CD8-positive, alpha-beta memory T cell (primary cell): ENCODE results near the gene INIP. TPM values are rescaled to one million over a fixed set of nuclear protein-coding genes. Genes with fewer than 3 reads are reported as not detected.

Experiments
- CTCF ChIA-PET: fragments of 350-600 bp; sonication (Branson Sonifier 250); formaldehyde crosslinking; loops from one replicate; lab custom pipeline; 2021; ENCODE audit warnings: antibody characterized with exemption; lab: Charles Lee
- POLR2A ChIA-PET: fragments of 350-600 bp; sonication (Branson Sonifier 250); formaldehyde crosslinking; loops from one replicate; lab custom pipeline; 2021; ENCODE audit warnings: antibody characterized with exemption; lab: Charles Lee
- DNase-seq, 5 donors: peaks; one replicate each; pipeline versions ENCODE4 v3.0.0 to v3.0.0-alpha.2; 2020 to 2022; ENCODE audit warnings: mixed read lengths in 1 of 5
- H3K27ac ChIP-seq: one replicate; pipeline ENCODE4 v1.7.0; 2013; ENCODE audit warnings: low read depth, mild to moderate bottlenecking, low read length, moderate library complexity
- H3K27me3 ChIP-seq: 2 replicates; pipeline ENCODE4 v1.7.0; 2013; ENCODE audit warnings: low read length, mild to moderate bottlenecking; ENCODE audit not compliant: insufficient read depth, poor library complexity, severe bottlenecking
- H3K36me3 ChIP-seq: 2 replicates; pipeline ENCODE4 v1.7.0; 2013; ENCODE audit warnings: mild to moderate bottlenecking, low read length, moderate library complexity; ENCODE audit not compliant: insufficient read depth
- H3K4me1 ChIP-seq: 2 replicates; pipeline ENCODE4 v1.7.0; 2013; ENCODE audit warnings: mild to moderate bottlenecking, low read length, moderate library complexity; ENCODE audit not compliant: insufficient read depth
- H3K4me3 ChIP-seq: 2 replicates; pipeline ENCODE4 v1.7.0; 2013; ENCODE audit warnings: mild to moderate bottlenecking, low read length
- H3K9me3 ChIP-seq: 2 replicates; pipeline ENCODE4 v1.7.0; 2013; ENCODE audit warnings: mild to moderate bottlenecking, low read length
- H3K27ac Mint-ChIP-seq, 8 donors: one replicate each; pipeline ENCODE4 v1.8.0; 2020 to 2021; ENCODE audit warnings: mixed read lengths in 8 of 8, mild to moderate bottlenecking in 6 of 8, inconsistent platforms in 3 of 8, moderate library complexity in 3 of 8
- H3K27me3 Mint-ChIP-seq, 2 donors: one replicate each; pipeline ENCODE4 v1.8.0; 2020 to 2021; ENCODE audit warnings: mixed read lengths in 2 of 2, mild to moderate bottlenecking in 1 of 2, moderate library complexity in 1 of 2
- H3K36me3 Mint-ChIP-seq, 3 donors: one replicate each; pipeline ENCODE4 v1.8.0; 2020 to 2021; ENCODE audit warnings: mixed read lengths in 3 of 3, inconsistent platforms in 1 of 3, mild to moderate bottlenecking in 1 of 3
- H3K4me1 Mint-ChIP-seq, 3 donors: one replicate each; pipeline ENCODE4 v1.8.0; 2020 to 2021; ENCODE audit warnings: mixed read lengths in 3 of 3, inconsistent platforms in 1 of 3, mild to moderate bottlenecking in 1 of 3
- H3K4me3 Mint-ChIP-seq, 7 donors: one replicate each; pipeline ENCODE4 v1.8.0; 2020 to 2021; ENCODE audit warnings: mixed read lengths in 7 of 7, mild to moderate bottlenecking in 6 of 7, moderate library complexity in 4 of 7, inconsistent platforms in 2 of 7
- H3K9me3 Mint-ChIP-seq, 5 donors: one replicate each; pipeline ENCODE4 v1.8.0; 2020 to 2022; ENCODE audit warnings: mixed read lengths in 5 of 5, mild to moderate bottlenecking in 3 of 5, moderate library complexity in 2 of 5, inconsistent platforms in 1 of 5
- polyA plus RNA-seq: library from polyadenylated mRNA; unstranded; fragments of 300-500 nt; fragmentation: Illumina TruSeq; gene quantifications from one replicate; pipeline ENCODE4 v1.2.3, GENCODE V29; 2021
- total RNA-seq, 2 experiments: library from RNA; stranded (reverse); gene quantifications; one replicate each; pipeline ENCODE4 v1.2.3, GENCODE V29; 2021

Gene INIP
- total and polyA plus RNA-seq, 3 experiments from 2014 or later = 40.2 to 47.9 (median 44.9) TPM

DNA sequence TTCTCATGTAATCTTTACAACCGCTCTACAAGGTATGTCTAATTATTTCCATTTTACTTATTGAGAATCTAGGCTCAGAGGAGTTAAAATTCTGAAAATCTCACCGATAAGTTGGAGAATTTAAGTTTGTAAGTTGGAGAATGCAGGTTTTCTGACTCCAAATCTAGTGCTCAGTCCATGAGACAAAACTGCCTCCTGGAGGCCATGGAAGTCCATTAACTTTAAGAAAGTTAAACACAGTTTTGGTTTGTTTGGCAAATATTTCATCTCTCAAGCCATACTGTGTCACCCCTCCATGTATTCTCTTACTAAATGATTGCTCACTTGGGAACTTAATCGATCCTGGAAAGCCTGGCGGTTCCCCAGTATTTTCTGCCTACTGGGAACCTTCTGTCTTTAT, 52.6 kb downstream of the INIP start:
- Mint-ChIP-seq H3K4me1 (no peaks in the 10 kb centered on the region), H3K9me3 (no peaks in the 10 kb centered on the region)

DNA sequence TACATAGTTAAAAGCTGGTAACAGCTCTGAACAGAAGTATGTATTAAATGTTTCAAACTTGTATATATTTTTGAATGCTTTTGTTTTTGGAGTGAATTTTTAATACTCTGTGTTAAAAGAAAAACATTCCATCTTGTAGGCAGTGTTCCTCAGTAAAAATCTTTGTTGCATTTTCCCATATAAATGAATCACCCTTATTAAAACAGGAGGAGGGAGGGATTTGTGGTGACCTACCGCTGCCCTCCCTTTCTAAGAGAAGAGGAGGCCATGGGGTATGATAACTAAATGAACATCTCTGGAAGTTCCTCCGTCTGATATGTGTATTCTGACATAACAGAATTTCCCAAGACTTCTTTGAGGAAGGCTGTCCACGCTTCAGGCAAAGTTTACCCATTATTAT, 53.4 kb downstream of the INIP start:
- Mint-ChIP-seq H3K27ac (peak overlapping the region in 1 of 8 donors; percentile 70), H3K36me3 (peaks cover 0 to 3% (median 0%) of the 10 kb centered on the region in 3 donors), H3K27me3 (no peaks in the 10 kb centered on the region), H3K4me3 (no peak overlapping the region), H3K4me1 (no peaks in the 10 kb centered on the region), H3K9me3 (no peaks in the 10 kb centered on the region)
- H3K4me1 ChIP-seq = no peaks in the 10 kb centered on the region
- ChIA-PET CTCF (interaction anchor here (0.8 to 2.3 kb wide), 2 partner anchors 79 to 221 kb away, joined by 4 to 6 read pairs; no protein-coding TSS in a partner anchor), POLR2A (no interaction called here)
- H3K27ac ChIP-seq = no peak overlapping the region
- H3K27me3 ChIP-seq = no peaks in the 10 kb centered on the region
- H3K36me3 ChIP-seq = no peaks in the 10 kb centered on the region
- no peak overlapping the region for H3K4me3 ChIP-seq
- no peak for DNase-seq
- no peaks in the 10 kb centered on the region for H3K9me3 ChIP-seq

More for the DNA sequence above, 52.6 kb downstream of the INIP start:
- H3K4me3 Mint-ChIP-seq = no peak overlapping the region
- no peak for DNase-seq
- H3K4me1 ChIP-seq = no peaks in the 10 kb centered on the region
- ChIA-PET POLR2A (no interaction called here), CTCF (interaction anchor here (2.3 kb wide), 1 partner anchor 222 kb away, joined by 6 read pairs; no protein-coding TSS in a partner anchor)
- H3K36me3 Mint-ChIP-seq = no peaks in the 10 kb centered on the region
- no peaks in the 10 kb centered on the region for H3K9me3 ChIP-seq
- H3K27ac Mint-ChIP-seq = no peak overlapping the region
- H3K27me3 Mint-ChIP-seq = no peaks in the 10 kb centered on the region
- no peaks in the 10 kb centered on the region for H3K27me3 ChIP-seq
- no peaks in the 10 kb centered on the region for H3K36me3 ChIP-seq
- no peak overlapping the region for H3K27ac ChIP-seq
- H3K4me3 ChIP-seq = no peak overlapping the region

GRCh38 chr9:112663681-112664080, 54.2 kb downstream of the INIP start:
- H3K27me3 Mint-ChIP-seq = no peaks in the 10 kb centered on the region
- H3K36me3 Mint-ChIP-seq = peaks cover 0 to 5% (median 0%) of the 10 kb centered on the region in 3 donors
- no peaks in the 10 kb centered on the region for H3K27me3 ChIP-seq
- no peak overlapping the region for H3K4me3 Mint-ChIP-seq
- ChIA-PET POLR2A (interaction anchor here (0.6 kb wide), 1 partner anchor 612 kb away, joined by 3 read pairs; no protein-coding TSS in a partner anchor), CTCF (interaction anchor here (0.8 to 2.3 kb wide), 3 partner anchors 12 to 220 kb away, joined by 3 to 6 read pairs (median 4); no protein-coding TSS in a partner anchor)
- H3K27ac Mint-ChIP-seq = no peak overlapping the region
- H3K4me1 Mint-ChIP-seq = no peaks in the 10 kb centered on the region
- H3K27ac ChIP-seq = no peak overlapping the region
- no peaks in the 10 kb centered on the region for H3K4me1 ChIP-seq
- H3K9me3 ChIP-seq = no peaks in the 10 kb centered on the region
- H3K9me3 Mint-ChIP-seq = no peaks in the 10 kb centered on the region
- no peak for DNase-seq
- no peak overlapping the region for H3K4me3 ChIP-seq
- H3K36me3 ChIP-seq = no peaks in the 10 kb centered on the region

DNA sequence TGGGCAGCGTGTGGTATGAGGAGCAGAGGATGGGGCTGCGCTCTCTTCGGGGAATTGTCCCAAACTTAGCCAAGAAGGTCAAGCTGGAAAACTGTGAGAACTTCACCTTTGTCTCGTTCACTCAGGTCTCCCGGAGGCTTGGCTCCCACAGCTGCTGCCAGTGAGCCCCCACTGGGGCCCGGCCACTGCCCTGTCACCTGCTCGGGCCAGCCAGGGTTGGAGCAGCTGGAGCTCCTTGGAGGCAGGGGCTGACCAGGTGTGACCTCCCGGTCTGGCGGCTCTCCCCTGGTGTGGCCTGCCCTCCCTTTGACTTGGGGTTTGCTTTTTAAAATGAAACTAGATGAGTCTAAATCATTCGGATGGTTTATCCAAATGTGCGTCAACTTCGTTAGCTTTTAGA, 58.0 kb downstream of the INIP start:
- DNase-seq = no peak
- no peaks in the 10 kb centered on the region for H3K4me1 ChIP-seq
- H3K27ac ChIP-seq = no peak overlapping the region
- Mint-ChIP-seq H3K27ac (no peak overlapping the region), H3K9me3 (no peaks in the 10 kb centered on the region), H3K36me3 (peaks cover 0 to 5% (median 0%) of the 10 kb centered on the region in 3 donors), H3K4me1 (no peaks in the 10 kb centered on the region), H3K4me3 (no peak overlapping the region), H3K27me3 (peaks cover 0 to 3% of the 10 kb centered on the region in 2 donors)
- no peaks in the 10 kb centered on the region for H3K36me3 ChIP-seq
- H3K4me3 ChIP-seq = no peak overlapping the region
- CTCF ChIA-PET = no interaction called here
- H3K9me3 ChIP-seq = no peaks in the 10 kb centered on the region
- H3K27me3 ChIP-seq = no peaks in the 10 kb centered on the region
- POLR2A ChIA-PET = no interaction called here

DNA sequence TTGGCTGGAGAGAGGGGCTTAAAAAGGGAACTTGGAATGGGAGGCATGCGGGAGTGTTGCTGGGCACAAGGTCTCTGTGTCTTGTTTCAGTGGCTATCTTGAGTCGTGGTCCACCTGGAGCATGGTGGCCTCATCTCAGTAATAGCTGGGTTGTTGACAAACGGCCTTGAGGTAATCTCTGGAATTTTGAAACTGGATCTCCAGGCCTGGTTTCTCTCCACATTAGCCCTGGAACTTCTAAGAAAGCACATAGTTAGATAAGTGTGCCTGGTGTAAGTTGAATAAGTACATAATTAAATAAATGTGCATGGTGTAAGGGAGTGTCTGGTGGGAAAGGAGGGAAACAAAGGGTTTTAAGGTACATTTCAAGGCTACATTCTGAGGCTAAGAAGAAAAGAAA, 62.2 kb downstream of the INIP start:
- ChIA-PET CTCF (no interaction called here), POLR2A (interaction anchor here (0.7 kb wide), 1 partner anchor 20 kb away, joined by 9 read pairs; no protein-coding TSS in a partner anchor)
- H3K27ac Mint-ChIP-seq = no peak overlapping the region
- no peaks in the 10 kb centered on the region for H3K4me1 ChIP-seq
- H3K27me3 Mint-ChIP-seq = peaks cover 0 to 3% of the 10 kb centered on the region in 2 donors
- peaks cover 0 to 1% (median under 1%) of the 10 kb centered on the region in 5 donors for H3K9me3 Mint-ChIP-seq
- H3K4me3 Mint-ChIP-seq = no peak overlapping the region
- H3K9me3 ChIP-seq = no peaks in the 10 kb centered on the region
- peaks cover 0 to 5% (median 0%) of the 10 kb centered on the region in 3 donors for H3K36me3 Mint-ChIP-seq
- no peak for DNase-seq
- H3K36me3 ChIP-seq = no peaks in the 10 kb centered on the region
- no peak overlapping the region for H3K4me3 ChIP-seq
- H3K27ac ChIP-seq = no peak overlapping the region
- no peaks in the 10 kb centered on the region for H3K27me3 ChIP-seq
- no peaks in the 10 kb centered on the region for H3K4me1 Mint-ChIP-seq

DNA sequence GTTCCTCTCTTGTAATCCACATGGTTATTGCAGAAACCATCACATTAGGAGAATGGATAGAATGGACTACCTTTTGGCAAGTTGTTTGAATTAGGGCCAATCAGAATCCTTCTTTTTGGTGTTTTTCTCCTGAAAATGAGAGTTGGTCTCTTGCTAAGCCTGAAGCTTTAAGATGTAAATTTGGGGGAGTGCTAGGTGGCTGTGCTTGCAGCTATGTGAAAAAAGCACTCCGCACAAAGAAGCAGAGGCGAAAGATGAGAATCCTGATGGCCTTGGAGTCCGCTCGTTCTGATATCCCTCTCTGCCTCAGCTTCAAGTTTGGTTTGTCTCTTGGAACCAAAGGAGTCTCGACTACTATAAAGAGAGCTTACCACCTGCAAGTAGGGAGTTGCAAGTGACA, 63.6 kb downstream of the INIP start:
- CTCF ChIA-PET = no interaction called here
- Histone ChIP-seq H3K27ac (no peak overlapping the region), H3K36me3 (no peaks in the 10 kb centered on the region), H3K4me1 (no peaks in the 10 kb centered on the region), H3K9me3 (no peaks in the 10 kb centered on the region), H3K4me3 (no peak overlapping the region), H3K27me3 (no peaks in the 10 kb centered on the region)
- Mint-ChIP-seq H3K4me1 (no peaks in the 10 kb centered on the region), H3K9me3 (peaks cover 8 to 12% (median 10%) of the 10 kb centered on the region in 5 donors), H3K27me3 (peaks cover 0 to 3% of the 10 kb centered on the region in 2 donors), H3K27ac (no peak overlapping the region), H3K36me3 (peaks cover 0 to 14% (median 6%) of the 10 kb centered on the region in 3 donors), H3K4me3 (no peak overlapping the region)
- POLR2A ChIA-PET = no interaction called here
- DNase-seq = no peak

GRCh38 chr9:112648624-112649023, 69.3 kb downstream of the INIP start:
- H3K9me3 ChIP-seq = no peaks in the 10 kb centered on the region
- H3K27ac Mint-ChIP-seq = no peak overlapping the region
- H3K4me3 Mint-ChIP-seq = no peak overlapping the region
- no peak overlapping the region for H3K4me3 ChIP-seq
- H3K36me3 Mint-ChIP-seq = peaks cover 23 to 55% (median 25%) of the 10 kb centered on the region in 3 donors
- peaks cover 1 to 6% of the 10 kb centered on the region in 2 donors for H3K27me3 Mint-ChIP-seq
- no peak overlapping the region for H3K27ac ChIP-seq
- H3K9me3 Mint-ChIP-seq = peaks cover 23 to 50% (median 36%) of the 10 kb centered on the region in 5 donors
- no peaks in the 10 kb centered on the region for H3K36me3 ChIP-seq
- no peak for DNase-seq
- no peaks in the 10 kb centered on the region for H3K4me1 ChIP-seq
- H3K27me3 ChIP-seq = no peaks in the 10 kb centered on the region
- H3K4me1 Mint-ChIP-seq = no peaks in the 10 kb centered on the region
- POLR2A ChIA-PET = no interaction called here
- CTCF ChIA-PET = no interaction called here

DNA sequence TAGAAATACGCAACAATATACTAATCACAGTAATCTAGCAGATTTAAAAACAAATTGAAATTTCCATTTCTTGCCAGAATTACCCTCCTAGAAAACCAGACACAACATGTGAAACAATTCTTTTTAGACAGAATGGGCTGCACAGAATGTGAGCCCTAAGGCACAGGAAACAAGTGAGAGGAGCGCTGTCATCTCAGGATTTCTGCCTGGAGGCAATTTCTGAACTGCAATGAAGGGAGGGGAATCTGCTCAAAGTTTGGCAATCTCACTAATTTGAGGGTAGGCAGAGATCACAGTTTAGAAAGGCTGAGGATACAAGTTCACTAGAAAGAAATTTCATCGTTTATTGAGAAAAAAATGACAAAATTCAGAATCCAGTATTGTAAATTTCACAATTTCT, 70.3 kb downstream of the INIP start:
- H3K4me1 Mint-ChIP-seq = no peaks in the 10 kb centered on the region
- H3K27me3 Mint-ChIP-seq = peaks cover 5 to 6% of the 10 kb centered on the region in 2 donors
- H3K36me3 Mint-ChIP-seq = peaks cover 25 to 62% (median 25%) of the 10 kb centered on the region in 3 donors
- peaks cover 25 to 50% (median 36%) of the 10 kb centered on the region in 5 donors for H3K9me3 Mint-ChIP-seq
- no peaks in the 10 kb centered on the region for H3K27me3 ChIP-seq
- ChIA-PET POLR2A (no interaction called here), CTCF (no interaction called here)
- H3K27ac ChIP-seq = no peak overlapping the region
- H3K36me3 ChIP-seq = no peaks in the 10 kb centered on the region
- H3K9me3 ChIP-seq = no peaks in the 10 kb centered on the region
- no peak overlapping the region for H3K4me3 ChIP-seq
- no peak for DNase-seq
- no peak overlapping the region for H3K27ac Mint-ChIP-seq
- no peak overlapping the region for H3K4me3 Mint-ChIP-seq
- no peaks in the 10 kb centered on the region for H3K4me1 ChIP-seq
